Thyroid gland (tissue), 4 donors: ENCODE data around the gene ARMH3. TPM values are rescaled to one million over a fixed set of nuclear protein-coding genes. Genes with fewer than 3 reads are reported as not detected.

Source experiments
- DNase-seq, 2 donors: peaks; one replicate each; pipeline ENCODE4 v3.0.0-alpha.2; 2019
- H3K27ac ChIP-seq, 3 donors: fragments of 200-600 bp; sonication (generic); 1 replicate in 2 of 3; 2 replicates in 1 of 3; pipeline ENCODE4 v1.5.1; 2016 to 2019; ENCODE audit warnings: mild to moderate bottlenecking in 1 of 3, moderate library complexity in 1 of 3
- H3K27me3 ChIP-seq: fragments of 200-600 bp; sonication (generic); one replicate; pipeline ENCODE4 v1.5.1; 2019
- H3K36me3 ChIP-seq, 2 donors: fragments of 200-600 bp; sonication (generic); one replicate each; pipeline ENCODE4 v1.5.1; 2016 to 2019
- H3K4me1 ChIP-seq, 2 donors: fragments of 200-600 bp; sonication (generic); one replicate each; pipeline ENCODE4 v1.5.1; 2017 to 2019
- H3K4me3 ChIP-seq, 3 donors: fragments of 200-600 bp; sonication (generic); replicated peaks in 1 of 3; 1 replicate in 2 of 3; 2 replicates in 1 of 3; pipeline ENCODE4 v1.5.1; 2016; ENCODE audit warnings: mild to moderate bottlenecking in 1 of 3
- H3K9me3 ChIP-seq: fragments of 200-600 bp; sonication (generic); one replicate; pipeline ENCODE4 v1.5.1; 2017
- POLR2A ChIP-seq, 2 donors: fragments of 450-650 bp; IDR thresholded peaks; one replicate each; pipeline ENCODE4 v1.6.1; 2017; ENCODE audit warnings: antibody characterized with exemption in 2 of 2, mild to moderate bottlenecking in 2 of 2, moderate library complexity in 1 of 2
- WGBS, 2 donors: methylation state at CpG; one replicate each; pipeline ENCODE4 v1.1.5; 2017; 5-methylcytosine and 5-hydroxymethylcytosine counted together
- intact Hi-C: fragments of 100-400 bp; cut with DNase I; formaldehyde crosslinking; loops from one replicate; pipeline ENCODE4 v1.15.1; 2023
- total RNA-seq, 4 donors: library from RNA; depleted of rRNA; stranded (reverse); fragments of >200 nt; gene quantifications; one replicate each; pipeline ENCODE4 v1.2.3, GENCODE V29; 2016
- TF ChIP-seq, protein P1 (sequence below), 6 experiments: fragments of 200-600 bp in 3 of 6; fragments of 450-650 bp in 3 of 6; sonication (generic) in 3 of 6; IDR thresholded peaks; one replicate each; pipeline ENCODE4 v1.5.1; 2016 to 2019; ENCODE audit warnings: antibody characterized with exemption in 6 of 6, mild to moderate bottlenecking in 2 of 6, inconsistent platforms in 1 of 6, moderate library complexity in 1 of 6

ARMH3 gene
- total RNA-seq, 4 donors from 2014 or later = 14.2 to 21.2 (median 18.3) TPM

GRCh38 chr10:102069071-102069470 is 13.1 kb upstream of the ARMH3 start:
- H3K27ac ChIP-seq = no peak overlapping the region
- no peak overlapping the region for H3K4me3 ChIP-seq

DNA sequence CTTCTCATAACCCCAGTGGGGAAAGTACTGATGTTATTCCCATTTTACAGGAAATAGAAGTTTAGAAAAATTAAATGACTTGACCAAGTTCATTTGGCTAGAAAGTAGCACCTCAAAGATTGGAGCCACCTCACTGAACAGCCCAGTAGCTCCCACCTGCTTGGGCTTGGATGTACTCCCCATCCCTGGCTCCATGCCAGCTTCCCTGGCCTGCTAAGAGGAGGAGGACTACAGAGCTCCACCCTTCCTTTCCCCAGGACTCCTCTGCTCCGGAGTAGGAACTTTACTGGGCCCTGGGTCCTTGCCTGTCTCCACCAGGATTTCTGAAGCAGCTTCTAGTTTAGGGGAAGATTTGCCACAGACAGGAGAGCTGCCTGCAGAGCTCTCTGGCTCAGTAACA is 12.2 kb upstream of the ARMH3 start:
- peak; percentile 64 to 66 for DNase-seq
- H3K27ac ChIP-seq = no peak overlapping the region
- no peak overlapping the region for H3K4me3 ChIP-seq
- no peaks in the 10 kb centered on the region for H3K9me3 ChIP-seq
- H3K27me3 ChIP-seq = no peaks in the 10 kb centered on the region
- 14 to 17% methylated on average over 1 of the region's 1 CpG for WGBS, 2 donors
- no peak for TF ChIP-seq POLR2A (IDR thresholded peaks at IDR 0.05)
- TF ChIP-seq, protein P1, sequence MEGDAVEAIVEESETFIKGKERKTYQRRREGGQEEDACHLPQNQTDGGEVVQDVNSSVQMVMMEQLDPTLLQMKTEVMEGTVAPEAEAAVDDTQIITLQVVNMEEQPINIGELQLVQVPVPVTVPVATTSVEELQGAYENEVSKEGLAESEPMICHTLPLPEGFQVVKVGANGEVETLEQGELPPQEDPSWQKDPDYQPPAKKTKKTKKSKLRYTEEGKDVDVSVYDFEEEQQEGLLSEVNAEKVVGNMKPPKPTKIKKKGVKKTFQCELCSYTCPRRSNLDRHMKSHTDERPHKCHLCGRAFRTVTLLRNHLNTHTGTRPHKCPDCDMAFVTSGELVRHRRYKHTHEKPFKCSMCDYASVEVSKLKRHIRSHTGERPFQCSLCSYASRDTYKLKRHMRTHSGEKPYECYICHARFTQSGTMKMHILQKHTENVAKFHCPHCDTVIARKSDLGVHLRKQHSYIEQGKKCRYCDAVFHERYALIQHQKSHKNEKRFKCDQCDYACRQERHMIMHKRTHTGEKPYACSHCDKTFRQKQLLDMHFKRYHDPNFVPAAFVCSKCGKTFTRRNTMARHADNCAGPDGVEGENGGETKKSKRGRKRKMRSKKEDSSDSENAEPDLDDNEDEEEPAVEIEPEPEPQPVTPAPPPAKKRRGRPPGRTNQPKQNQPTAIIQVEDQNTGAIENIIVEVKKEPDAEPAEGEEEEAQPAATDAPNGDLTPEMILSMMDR (IDR thresholded peaks at IDR 0.05) = no peak
- intact Hi-C loops = loop anchor here (5.0 kb wide), 1 partner anchor 231 kb away; no protein-coding TSS in a partner anchor
- H3K36me3 ChIP-seq = peaks cover 0 to 10% of the 10 kb centered on the region in 2 donors
- peaks cover 14 to 30% of the 10 kb centered on the region in 2 donors for H3K4me1 ChIP-seq

More at GRCh38 chr10:102069071-102069470, 13.1 kb upstream of the ARMH3 start:
- DNase-seq = no peak
- Histone ChIP-seq H3K9me3 (no peaks in the 10 kb centered on the region), H3K4me1 (peaks cover 14 to 30% of the 10 kb centered on the region in 2 donors), H3K36me3 (peaks cover 0 to 10% of the 10 kb centered on the region in 2 donors), H3K27me3 (no peaks in the 10 kb centered on the region)
- intact Hi-C loops = loop anchor here (5.0 kb wide), 1 partner anchor 232 kb away; no protein-coding TSS in a partner anchor
- TF ChIP-seq, protein P1 (IDR thresholded peaks at IDR 0.05) = no peak
- no peak for TF ChIP-seq POLR2A (IDR thresholded peaks at IDR 0.05)

- no peaks in the 10 kb centered on the region for H3K27me3 ChIP-seq
- H3K27ac ChIP-seq = no peak overlapping the region
- H3K4me1 ChIP-seq = peaks cover 10 to 30% of the 10 kb centered on the region in 2 donors
- H3K4me3 ChIP-seq = no peak overlapping the region
- intact Hi-C loops = loop anchor here (2.0 to 5.0 kb wide), 2 partner anchors 17 to 230 kb away; no protein-coding TSS in a partner anchor
- DNase-seq = no peak
- H3K36me3 ChIP-seq = peaks cover 0 to 10% of the 10 kb centered on the region in 2 donors
- WGBS, 2 donors = 85 to 92% methylated on average over 11 to 14 of the region's 18 CpGs
- TF ChIP-seq POLR2A (IDR thresholded peaks at IDR 0.05) = no peak
- TF ChIP-seq, protein P1 (IDR thresholded peaks at IDR 0.05) = no peak
- H3K9me3 ChIP-seq = no peaks in the 10 kb centered on the region
Measured at GRCh38 chr10:102067091-102067916, 11.3 kb upstream of the ARMH3 start.

GRCh38 chr10:102066399-102067088 is 10.6 kb upstream of the ARMH3 start:
- intact Hi-C loops = loop anchor here (2.0 to 5.0 kb wide), 2 partner anchors 16 to 229 kb away; no protein-coding TSS in a partner anchor
- WGBS, 2 donors = 85 to 87% methylated on average over 5 to 8 of the region's 16 CpGs
- H3K27ac ChIP-seq = peak overlapping the region in 2 of 3 donors; percentile 69 to 92
- TF ChIP-seq, protein P1 (IDR thresholded peaks at IDR 0.05) = no peak
- TF ChIP-seq POLR2A (IDR thresholded peaks at IDR 0.05) = no peak
- peaks cover 0 to 10% of the 10 kb centered on the region in 2 donors for H3K36me3 ChIP-seq
- H3K27me3 ChIP-seq = no peaks in the 10 kb centered on the region
- H3K4me1 ChIP-seq = peaks cover 10 to 30% of the 10 kb centered on the region in 2 donors
- H3K9me3 ChIP-seq = no peaks in the 10 kb centered on the region
- peak overlapping the region in 2 of 3 donors; percentile 77 to 96 for H3K4me3 ChIP-seq
- no peak for DNase-seq
